ENCODE data around the gene ETV6.

The ETV6 gene

GRCh38 chr12:11879306-11879705 lies 229.8 kb downstream of the ETV6 start:
- no CpG with 5 or more reads among the region's 4 CpGs for WGBS (ENCODE audit: extremely low coverage, insufficient coverage, low lambda C conversion rate)
- H3K36me3 ChIP-seq (ENCODE audit: control insufficient read depth, insufficient read depth, low read length): no peaks in the 10 kb centered on the region
- H3K27me3 ChIP-seq (ENCODE audit: insufficient read depth, low read length, poor library complexity): no peaks in the 10 kb centered on the region
- no peak overlapping the region for H3K27ac ChIP-seq (ENCODE audit: low read depth, low read length)
- no peaks in the 10 kb centered on the region for H3K79me2 ChIP-seq (ENCODE audit: control insufficient read depth, insufficient read depth, low read length)
- H3K18ac ChIP-seq (ENCODE audit: low read length): no peak overlapping the region
- no peak overlapping the region for H3K9ac ChIP-seq (ENCODE audit: low read length)
- no peak overlapping the region for H2BK120ac ChIP-seq (ENCODE audit: low read depth, low read length)
- no peak overlapping the region for H3K4ac ChIP-seq (ENCODE audit: low read depth, low read length)
- DNase-seq: no peak
- H3K79me1 ChIP-seq (ENCODE audit: low read length): no peaks in the 10 kb centered on the region
- H3K23ac ChIP-seq (ENCODE audit: low read length): no peak overlapping the region
- no peak overlapping the region for H2AK5ac ChIP-seq (ENCODE audit: low read length)
- no peak overlapping the region for H3K4me3 ChIP-seq (ENCODE audit: low read length)
- no peak overlapping the region for H4K8ac ChIP-seq (ENCODE audit: low read depth, low read length)
- H3K56ac ChIP-seq (ENCODE audit: low read length): no peak overlapping the region
- H2BK15ac ChIP-seq (replicated peaks; ENCODE audit: low read depth): no peak overlapping the region
- peaks cover 7% of the 10 kb centered on the region for H3K4me1 ChIP-seq (ENCODE audit: control insufficient read depth, low read depth, low read length)
- no peak overlapping the region for H3K4me2 ChIP-seq (ENCODE audit: low read length)
- no peak overlapping the region for H4K5ac ChIP-seq (ENCODE audit: low read length)
- no peak overlapping the region for H2BK5ac ChIP-seq (ENCODE audit: low read length)

GRCh38 chr12:11880381-11880780 lies 230.9 kb downstream of the ETV6 start:
- Histone ChIP-seq H3K36me3 (ENCODE audit: control insufficient read depth, insufficient read depth, low read length) (no peaks in the 10 kb centered on the region), H3K4ac (ENCODE audit: low read depth, low read length) (no peak overlapping the region), H3K79me1 (ENCODE audit: low read length) (no peaks in the 10 kb centered on the region), H2AK5ac (ENCODE audit: low read length) (no peak overlapping the region), H4K5ac (ENCODE audit: low read length) (no peak overlapping the region), H3K79me2 (ENCODE audit: control insufficient read depth, insufficient read depth, low read length) (no peaks in the 10 kb centered on the region), H2BK5ac (ENCODE audit: low read length) (no peak overlapping the region), H3K9ac (ENCODE audit: low read length) (no peak overlapping the region), H3K56ac (ENCODE audit: low read length) (no peak overlapping the region), H3K18ac (ENCODE audit: low read length) (no peak overlapping the region), H3K4me3 (ENCODE audit: low read length) (no peak overlapping the region), H3K27ac (ENCODE audit: low read depth, low read length) (no peak overlapping the region), H3K27me3 (ENCODE audit: insufficient read depth, low read length, poor library complexity) (no peaks in the 10 kb centered on the region), H4K8ac (ENCODE audit: low read depth, low read length) (no peak overlapping the region), H3K23ac (ENCODE audit: low read length) (no peak overlapping the region), H2BK120ac (ENCODE audit: low read depth, low read length) (no peak overlapping the region), H3K4me1 (ENCODE audit: control insufficient read depth, low read depth, low read length) (peaks cover 7% of the 10 kb centered on the region), H3K4me2 (ENCODE audit: low read length) (no peak overlapping the region), H2BK15ac (replicated peaks; ENCODE audit: low read depth) (no peak overlapping the region)
- DNase-seq: no peak
- no CpG with 5 or more reads among the region's 7 CpGs for WGBS (ENCODE audit: extremely low coverage, insufficient coverage, low lambda C conversion rate)

GRCh38 chr12:11881835-11882234 lies 232.4 kb downstream of the ETV6 start:
- Histone ChIP-seq H3K23ac (ENCODE audit: low read length) (no peak overlapping the region), H3K4ac (ENCODE audit: low read depth, low read length) (no peak overlapping the region), H3K27me3 (ENCODE audit: insufficient read depth, low read length, poor library complexity) (no peaks in the 10 kb centered on the region), H4K8ac (ENCODE audit: low read depth, low read length) (no peak overlapping the region), H3K56ac (ENCODE audit: low read length) (no peak overlapping the region), H3K79me1 (ENCODE audit: low read length) (no peaks in the 10 kb centered on the region), H2BK120ac (ENCODE audit: low read depth, low read length) (no peak overlapping the region), H2BK5ac (ENCODE audit: low read length) (no peak overlapping the region), H4K5ac (ENCODE audit: low read length) (no peak overlapping the region), H2AK5ac (ENCODE audit: low read length) (no peak overlapping the region), H3K18ac (ENCODE audit: low read length) (no peak overlapping the region), H3K36me3 (ENCODE audit: control insufficient read depth, insufficient read depth, low read length) (no peaks in the 10 kb centered on the region), H3K4me3 (ENCODE audit: low read length) (no peak overlapping the region), H3K9ac (ENCODE audit: low read length) (no peak overlapping the region), H3K79me2 (ENCODE audit: control insufficient read depth, insufficient read depth, low read length) (no peaks in the 10 kb centered on the region), H3K27ac (ENCODE audit: low read depth, low read length) (no peak overlapping the region), H3K4me2 (ENCODE audit: low read length) (no peak overlapping the region), H3K4me1 (ENCODE audit: control insufficient read depth, low read depth, low read length) (peaks cover 7% of the 10 kb centered on the region), H2BK15ac (replicated peaks; ENCODE audit: low read depth) (no peak overlapping the region)
- no peak for DNase-seq
- WGBS (ENCODE audit: extremely low coverage, insufficient coverage, low lambda C conversion rate): no CpG with 5 or more reads among the region's 2 CpGs

- no peak overlapping the region for H3K4me3 ChIP-seq (ENCODE audit: low read length)
- no peak overlapping the region for H3K56ac ChIP-seq (ENCODE audit: low read length)
- no peak overlapping the region for H4K8ac ChIP-seq (ENCODE audit: low read depth, low read length)
- 100% methylated on average over 1 of the region's 8 CpGs for WGBS (ENCODE audit: extremely low coverage, insufficient coverage, low lambda C conversion rate)
- H3K4me2 ChIP-seq (ENCODE audit: low read length): no peak overlapping the region
- H3K79me1 ChIP-seq (ENCODE audit: low read length): no peaks in the 10 kb centered on the region
- H3K9ac ChIP-seq (ENCODE audit: low read length): no peak overlapping the region
- peaks cover 7% of the 10 kb centered on the region for H3K4me1 ChIP-seq (ENCODE audit: control insufficient read depth, low read depth, low read length)
- no peak overlapping the region for H2BK120ac ChIP-seq (ENCODE audit: low read depth, low read length)
- no peaks in the 10 kb centered on the region for H3K27me3 ChIP-seq (ENCODE audit: insufficient read depth, low read length, poor library complexity)
- H3K36me3 ChIP-seq (ENCODE audit: control insufficient read depth, insufficient read depth, low read length): no peaks in the 10 kb centered on the region
- H2BK15ac ChIP-seq (replicated peaks; ENCODE audit: low read depth): no peak overlapping the region
- no peak overlapping the region for H3K4ac ChIP-seq (ENCODE audit: low read depth, low read length)
- no peaks in the 10 kb centered on the region for H3K79me2 ChIP-seq (ENCODE audit: control insufficient read depth, insufficient read depth, low read length)
- H3K27ac ChIP-seq (ENCODE audit: low read depth, low read length): no peak overlapping the region
- no peak overlapping the region for H3K23ac ChIP-seq (ENCODE audit: low read length)
- no peak for DNase-seq
- H2BK5ac ChIP-seq (ENCODE audit: low read length): no peak overlapping the region
- H3K18ac ChIP-seq (ENCODE audit: low read length): no peak overlapping the region
- H4K5ac ChIP-seq (ENCODE audit: low read length): no peak overlapping the region
- no peak overlapping the region for H2AK5ac ChIP-seq (ENCODE audit: low read length)
Observed at GRCh38 chr12:11882301-11883019, 233.0 kb downstream of the ETV6 start.

GRCh38 chr12:11884116-11884515 lies 234.6 kb downstream of the ETV6 start:
- Histone ChIP-seq H3K18ac (ENCODE audit: low read length) (no peak overlapping the region), H2BK15ac (replicated peaks; ENCODE audit: low read depth) (no peak overlapping the region), H4K5ac (ENCODE audit: low read length) (no peak overlapping the region), H3K4me1 (ENCODE audit: control insufficient read depth, low read depth, low read length) (no peaks in the 10 kb centered on the region), H3K23ac (ENCODE audit: low read length) (no peak overlapping the region), H3K4me3 (ENCODE audit: low read length) (no peak overlapping the region), H3K9ac (ENCODE audit: low read length) (no peak overlapping the region), H3K36me3 (ENCODE audit: control insufficient read depth, insufficient read depth, low read length) (no peaks in the 10 kb centered on the region), H2BK5ac (ENCODE audit: low read length) (no peak overlapping the region), H2AK5ac (ENCODE audit: low read length) (no peak overlapping the region), H4K8ac (ENCODE audit: low read depth, low read length) (no peak overlapping the region), H3K27ac (ENCODE audit: low read depth, low read length) (no peak overlapping the region), H3K4me2 (ENCODE audit: low read length) (no peak overlapping the region), H3K4ac (ENCODE audit: low read depth, low read length) (no peak overlapping the region), H3K27me3 (ENCODE audit: insufficient read depth, low read length, poor library complexity) (no peaks in the 10 kb centered on the region), H3K79me1 (ENCODE audit: low read length) (no peaks in the 10 kb centered on the region), H3K79me2 (ENCODE audit: control insufficient read depth, insufficient read depth, low read length) (no peaks in the 10 kb centered on the region), H3K56ac (ENCODE audit: low read length) (no peak overlapping the region), H2BK120ac (ENCODE audit: low read depth, low read length) (no peak overlapping the region)
- DNase-seq: no peak
- no CpG with 5 or more reads among the region's 11 CpGs for WGBS (ENCODE audit: extremely low coverage, insufficient coverage, low lambda C conversion rate)

GRCh38 chr12:11884706-11885105 lies 235.2 kb downstream of the ETV6 start:
- H2AK5ac ChIP-seq (ENCODE audit: low read length): no peak overlapping the region
- no peak overlapping the region for H3K4me3 ChIP-seq (ENCODE audit: low read length)
- H2BK5ac ChIP-seq (ENCODE audit: low read length): no peak overlapping the region
- H3K56ac ChIP-seq (ENCODE audit: low read length): peak overlapping the region; percentile 58
- H4K5ac ChIP-seq (ENCODE audit: low read length): no peak overlapping the region
- no peak overlapping the region for H3K4me2 ChIP-seq (ENCODE audit: low read length)
- H3K18ac ChIP-seq (ENCODE audit: low read length): no peak overlapping the region
- H3K4ac ChIP-seq (ENCODE audit: low read depth, low read length): no peak overlapping the region
- no peak overlapping the region for H2BK15ac ChIP-seq (replicated peaks; ENCODE audit: low read depth)
- no peak for DNase-seq
- no peaks in the 10 kb centered on the region for H3K79me1 ChIP-seq (ENCODE audit: low read length)
- no peak overlapping the region for H2BK120ac ChIP-seq (ENCODE audit: low read depth, low read length)
- H4K8ac ChIP-seq (ENCODE audit: low read depth, low read length): no peak overlapping the region
- no peaks in the 10 kb centered on the region for H3K79me2 ChIP-seq (ENCODE audit: control insufficient read depth, insufficient read depth, low read length)
- no peak overlapping the region for H3K23ac ChIP-seq (ENCODE audit: low read length)
- no peaks in the 10 kb centered on the region for H3K36me3 ChIP-seq (ENCODE audit: control insufficient read depth, insufficient read depth, low read length)
- no peaks in the 10 kb centered on the region for H3K4me1 ChIP-seq (ENCODE audit: control insufficient read depth, low read depth, low read length)
- H3K27ac ChIP-seq (ENCODE audit: low read depth, low read length): no peak overlapping the region
- no peak overlapping the region for H3K9ac ChIP-seq (ENCODE audit: low read length)
- WGBS (ENCODE audit: extremely low coverage, insufficient coverage, low lambda C conversion rate): no CpG with 5 or more reads among the region's 2 CpGs
- H3K27me3 ChIP-seq (ENCODE audit: insufficient read depth, low read length, poor library complexity): no peaks in the 10 kb centered on the region

Data from mesendoderm (in vitro differentiated cells).